Chondrocyte (in vitro differentiated cells): ENCODE results near the gene C1orf198. TPM values are rescaled to one million over a fixed set of nuclear protein-coding genes. Genes with fewer than 3 reads are reported as not detected.

Source experiments
- DNase-seq: peaks from one replicate; pipeline ENCODE4 v3.0.0; 2021; ENCODE audit warnings: mixed read lengths, low spot score
- H3K27ac Mint-ChIP-seq: one replicate; pipeline ENCODE4 v1.8.0; 2021; ENCODE audit warnings: mild to moderate bottlenecking, moderate library complexity, mixed read lengths; ENCODE audit not compliant: unreplicated experiment
- H3K27me3 Mint-ChIP-seq: 2 replicates; pipeline ENCODE4 v1.8.0; 2021; ENCODE audit warnings: low read depth, mixed read lengths
- H3K36me3 Mint-ChIP-seq: 2 replicates; pipeline ENCODE4 v1.8.0; 2021; ENCODE audit warnings: low read depth, mixed read lengths
- H3K4me1 Mint-ChIP-seq: 2 replicates; pipeline ENCODE4 v1.8.0; 2021; ENCODE audit warnings: low read depth, mild to moderate bottlenecking, mixed read lengths
- H3K4me3 Mint-ChIP-seq: one replicate; pipeline ENCODE4 v1.8.0; 2021; ENCODE audit warnings: mild to moderate bottlenecking, moderate library complexity, mixed read lengths; ENCODE audit not compliant: unreplicated experiment
- H3K9me3 Mint-ChIP-seq: 2 replicates; pipeline ENCODE4 v1.8.0; 2021; ENCODE audit warnings: low read depth, mixed read lengths
- CTCF ChIP-seq: fragments of 200-600 bp; sonication (generic); IDR thresholded peaks from 2 replicates; pipeline ENCODE4 v1.5.0; 2021; ENCODE audit warnings: antibody characterized with exemption, mild to moderate bottlenecking, moderate library complexity
- total RNA-seq: library from RNA; stranded (reverse); gene quantifications from 3 replicates; pipeline ENCODE4 v1.2.1, GENCODE V29; 2021

Gene C1orf198
- total RNA-seq, 1 donor from 2014 or later: 505 TPM

DNA sequence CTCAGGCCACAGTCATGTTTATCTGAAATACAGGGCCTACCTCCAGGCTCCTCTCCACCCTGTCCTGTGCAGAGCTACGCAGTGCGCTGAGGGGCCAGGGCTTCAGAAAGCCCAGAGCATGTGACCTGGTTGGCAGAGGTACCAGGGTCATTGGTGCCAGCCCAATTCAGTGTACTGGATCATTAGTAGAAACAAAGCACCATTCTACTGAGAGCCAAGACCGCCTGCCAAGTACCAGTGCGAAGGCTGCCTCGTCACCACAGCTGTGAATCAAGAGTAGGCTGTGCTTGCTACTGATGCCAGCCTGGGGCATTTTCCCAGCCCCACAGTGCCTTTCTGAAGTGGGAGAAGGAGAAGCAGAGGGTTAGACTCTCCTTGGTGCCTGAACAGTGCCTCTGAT is 61.3 kb downstream of the C1orf198 start:
- H3K36me3 Mint-ChIP-seq: peaks cover 5% of the 10 kb centered on the region
- peaks cover 6% of the 10 kb centered on the region for H3K9me3 Mint-ChIP-seq
- no peak for TF ChIP-seq CTCF
- H3K4me1 Mint-ChIP-seq: peaks cover 7% of the 10 kb centered on the region
- DNase-seq: no peak
- H3K27me3 Mint-ChIP-seq: no peaks in the 10 kb centered on the region
- H3K4me3 Mint-ChIP-seq: no peak overlapping the region
- no peak overlapping the region for H3K27ac Mint-ChIP-seq

DNA sequence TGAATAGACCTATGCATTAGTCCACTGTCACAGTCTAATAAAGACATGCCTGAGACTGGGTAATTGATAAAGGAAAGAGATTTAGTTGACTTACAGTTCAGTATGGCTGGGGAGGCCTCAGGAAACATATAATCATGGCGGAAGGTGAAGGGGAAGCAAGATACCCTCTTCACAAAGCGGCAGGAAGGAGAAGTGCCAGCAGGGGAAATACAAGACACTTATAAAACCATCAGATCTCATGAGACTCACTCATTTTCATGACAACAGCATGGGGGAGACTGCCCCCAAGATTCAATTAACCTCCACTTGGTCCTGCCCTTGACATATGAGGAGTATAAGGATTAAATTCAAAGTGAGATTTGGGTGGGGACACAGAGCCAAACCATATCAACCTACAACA is 61.8 kb downstream of the C1orf198 start:
- DNase-seq: no peak
- H3K27me3 Mint-ChIP-seq: no peaks in the 10 kb centered on the region

DNA sequence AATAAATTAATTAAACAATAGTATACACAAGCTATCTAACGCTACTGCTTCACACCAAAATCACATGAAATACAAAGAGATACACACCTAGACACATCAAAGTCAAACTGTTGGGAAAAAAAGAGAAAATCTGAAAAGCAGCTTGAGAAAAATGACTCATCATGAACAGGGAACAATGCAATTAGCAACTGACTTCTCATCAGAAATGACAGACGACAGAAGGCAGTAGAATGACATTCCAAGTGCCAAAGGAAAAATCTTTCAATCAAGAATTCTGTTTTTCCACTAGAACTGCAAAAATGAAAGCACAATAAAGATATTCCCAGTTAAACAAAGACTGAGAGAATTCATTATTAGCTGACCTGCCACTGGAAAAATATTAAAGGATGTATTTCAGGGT is 63.9 kb downstream of the C1orf198 start:
- Mint-ChIP-seq H3K4me3 (no peak overlapping the region), H3K4me1 (peaks cover 24% of the 10 kb centered on the region), H3K27me3 (no peaks in the 10 kb centered on the region), H3K27ac (no peak overlapping the region), H3K36me3 (peaks cover 3% of the 10 kb centered on the region), H3K9me3 (no peaks in the 10 kb centered on the region)
- no peak for DNase-seq
- TF ChIP-seq CTCF: no peak

More for the DNA sequence above, 61.8 kb downstream of the C1orf198 start:
- TF ChIP-seq CTCF: no peak
- no peak overlapping the region for H3K4me3 Mint-ChIP-seq
- H3K27ac Mint-ChIP-seq: peak overlapping the region; percentile 39
- peaks cover 12% of the 10 kb centered on the region for H3K4me1 Mint-ChIP-seq
- H3K36me3 Mint-ChIP-seq: peaks cover 3% of the 10 kb centered on the region
- H3K9me3 Mint-ChIP-seq: peaks cover 3% of the 10 kb centered on the region

DNA sequence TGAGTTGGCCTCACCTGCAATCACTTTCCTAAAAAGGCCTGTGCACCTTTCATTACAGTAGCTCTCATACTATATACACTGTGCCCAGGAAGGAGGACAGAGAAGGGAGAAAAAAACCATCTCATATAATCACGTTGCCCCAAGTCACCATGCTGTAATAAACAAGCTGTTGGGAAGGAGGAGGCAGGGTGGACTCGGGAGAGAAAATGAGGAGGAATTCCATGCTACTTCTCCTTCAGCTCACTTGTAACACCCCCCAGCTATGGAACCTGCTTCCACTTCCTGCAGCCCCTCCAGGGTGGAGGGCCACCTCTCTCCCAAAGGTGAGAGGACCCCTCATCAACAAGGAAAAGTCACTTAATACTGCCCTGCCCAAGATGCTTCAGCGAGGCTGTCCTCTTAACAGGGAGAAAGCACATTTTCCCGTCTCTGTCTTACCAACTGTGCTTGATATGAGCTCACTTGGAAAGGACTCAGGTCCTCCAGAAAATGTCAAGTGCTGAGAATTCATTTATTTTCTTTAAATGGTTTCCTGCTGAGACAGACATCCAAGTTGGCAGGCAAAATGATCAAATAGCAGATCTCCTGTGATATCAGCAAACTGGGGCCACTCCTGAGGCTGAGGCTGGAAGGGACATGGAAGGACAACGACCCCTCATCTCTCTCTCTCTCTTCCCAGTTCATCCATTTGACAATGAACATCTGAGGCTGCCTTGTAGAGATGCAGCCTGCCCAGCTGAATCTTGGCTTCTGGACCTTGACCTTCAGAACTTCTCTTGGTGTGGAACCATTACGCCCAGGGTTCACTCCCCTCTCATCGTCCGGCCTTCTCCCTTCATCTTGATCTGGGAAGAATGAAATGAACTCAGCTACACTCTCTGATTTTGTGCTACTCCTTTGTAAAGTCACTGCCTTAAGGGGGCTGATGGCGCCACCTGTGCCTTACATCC is 67.2 kb downstream of the C1orf198 start:
- Mint-ChIP-seq H3K4me3 (no peak overlapping the region), H3K9me3 (no peaks in the 10 kb centered on the region), H3K27ac (peak overlapping the region; percentile 76), H3K36me3 (peaks cover 1% of the 10 kb centered on the region), H3K4me1 (peaks cover 37% of the 10 kb centered on the region), H3K27me3 (no peaks in the 10 kb centered on the region)
- TF ChIP-seq CTCF: no peak
- no peak for DNase-seq

GRCh38 chr1:230798491-230798890 is 69.8 kb downstream of the C1orf198 start:
- Mint-ChIP-seq H3K36me3 (no peaks in the 10 kb centered on the region), H3K27ac (no peak overlapping the region), H3K4me3 (no peak overlapping the region), H3K27me3 (no peaks in the 10 kb centered on the region), H3K9me3 (no peaks in the 10 kb centered on the region), H3K4me1 (peaks cover 42% of the 10 kb centered on the region)
- DNase-seq: no peak
- TF ChIP-seq CTCF: no peak
